Germinal center (tissue), 1 donor: Measurements from ENCODE around the gene OR10X1.

Source experiments
- DNase-seq: peaks from one replicate; pipeline ENCODE4 v3.0.0; 2012; ENCODE audit warnings: mixed read lengths, low spot score

The OR10X1 gene, protein sequence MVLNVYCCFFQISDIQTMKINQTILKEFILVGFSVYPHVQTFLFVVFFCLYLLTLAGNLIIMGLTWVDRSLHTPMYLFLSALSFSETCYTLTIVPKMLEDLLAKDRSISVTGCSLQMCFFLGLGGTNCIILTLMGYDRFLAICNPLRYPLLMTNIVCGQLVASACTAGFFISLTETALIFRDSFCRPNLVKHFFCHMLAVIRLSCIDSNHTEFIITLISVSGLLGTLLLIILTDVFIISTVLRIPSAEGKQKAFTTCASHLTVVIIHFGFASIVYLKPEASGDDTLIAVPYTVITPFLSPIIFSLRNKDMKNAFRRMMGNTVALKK

DNA sequence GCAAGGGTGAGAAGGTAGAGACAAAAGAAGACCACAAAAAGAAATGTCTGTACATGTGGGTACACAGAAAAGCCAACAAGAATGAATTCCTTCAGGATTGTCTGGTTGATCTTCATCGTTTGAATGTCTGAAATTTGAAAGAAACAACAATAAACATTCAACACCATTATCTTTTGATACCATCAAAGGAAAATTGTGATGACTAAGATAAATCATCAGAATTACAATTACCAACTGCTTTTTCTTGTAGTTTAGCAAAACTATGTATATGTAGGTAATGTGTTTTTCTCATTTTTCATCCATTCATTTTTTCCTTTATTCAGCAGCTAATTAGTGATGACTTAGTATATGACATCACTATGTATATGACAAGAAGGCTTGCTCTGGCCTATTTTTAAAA is at the start of gene OR10X1:
Gene OR10X1, minus strand, starts transcription at position 167 of the 400 bp plus-strand sequence. Its CDS starts 0 bp downstream, at position 167.
- DNase-seq = no peak

DNA sequence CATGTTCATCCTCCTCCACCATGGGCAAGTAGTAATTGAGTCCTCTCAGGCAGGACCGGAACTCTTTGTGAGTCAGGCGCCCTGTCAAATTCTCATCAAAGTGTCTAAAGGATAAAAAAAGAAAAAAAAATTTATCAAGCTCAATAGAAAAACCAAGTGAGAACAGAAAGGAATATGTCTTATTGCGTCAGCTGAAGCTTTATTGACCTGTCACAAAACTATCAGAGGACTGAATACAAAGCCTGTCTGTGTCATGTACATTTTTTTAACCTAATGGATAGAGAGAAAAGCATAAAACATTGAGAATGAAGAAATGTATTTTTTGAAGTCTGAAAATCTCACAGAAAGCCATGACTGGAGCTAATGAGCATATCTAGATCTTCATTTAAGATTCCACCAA is 34.1 kb upstream of the OR10X1 start:
- no peak for DNase-seq

DNA sequence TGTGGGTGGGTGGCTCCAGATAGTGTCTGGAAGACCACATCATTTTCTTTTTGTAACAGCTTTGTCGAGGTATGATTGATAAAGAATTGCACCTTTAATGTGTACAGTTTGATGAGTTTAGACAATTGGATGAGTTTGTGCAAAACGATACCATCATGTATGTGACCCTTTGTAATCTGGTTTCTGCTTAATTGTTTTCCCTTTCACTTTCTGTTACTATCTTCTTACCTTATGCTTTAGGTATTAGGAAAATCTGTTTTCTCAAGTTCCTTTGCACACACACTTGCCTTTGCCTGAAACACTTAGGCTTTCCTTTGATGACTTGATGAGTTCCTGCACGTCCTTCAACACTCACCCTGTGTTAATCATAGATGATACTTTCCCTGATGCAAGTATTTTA is 32.2 kb upstream of the OR10X1 start:
- DNase-seq = no peak

DNA sequence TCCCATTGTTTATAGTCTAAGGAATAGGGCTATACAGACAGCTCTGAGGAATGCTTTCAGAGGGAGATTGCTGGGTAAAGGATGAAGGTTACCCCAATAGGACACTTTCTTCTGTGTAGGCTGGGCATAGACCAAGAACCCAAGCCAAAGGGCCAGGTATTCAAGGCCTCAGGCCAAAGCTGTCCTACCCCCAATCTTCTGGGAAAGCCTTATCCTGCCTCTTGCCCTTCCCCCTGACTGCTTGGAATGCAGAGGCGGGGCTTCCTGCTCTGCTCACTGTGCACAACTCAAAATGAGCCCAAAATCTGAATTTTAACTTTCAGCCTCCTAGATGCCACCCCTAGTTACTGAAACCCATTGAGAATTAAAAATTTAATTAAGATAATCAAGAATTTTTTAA is 27.6 kb upstream of the OR10X1 start:
- DNase-seq = no peak

DNA sequence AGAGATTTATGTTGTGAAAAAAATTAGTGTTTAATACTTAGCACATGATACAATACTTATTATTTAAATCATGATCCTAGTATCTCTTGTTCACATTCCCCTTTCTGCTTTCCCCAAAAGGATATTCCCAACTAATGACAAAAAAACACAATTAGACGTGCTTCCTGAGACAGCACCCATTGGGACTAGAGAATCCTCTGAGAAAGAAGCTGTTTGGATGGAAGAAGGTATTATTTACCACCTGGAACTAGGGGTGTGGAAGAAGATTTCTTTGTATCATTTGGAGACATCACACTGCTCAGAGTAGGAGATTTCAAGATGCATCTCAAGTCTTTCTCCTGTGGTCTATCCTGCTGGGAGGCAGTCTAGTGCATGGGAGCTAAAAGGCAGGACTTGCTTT is 25.3 kb upstream of the OR10X1 start, which contains the start of gene OR10Z1:
Gene OR10Z1, plus strand, starts transcription at position 301 of the 400 bp plus-strand sequence. CDS start 1,171 bp downstream, outside the sequence.
- no peak for DNase-seq

DNA sequence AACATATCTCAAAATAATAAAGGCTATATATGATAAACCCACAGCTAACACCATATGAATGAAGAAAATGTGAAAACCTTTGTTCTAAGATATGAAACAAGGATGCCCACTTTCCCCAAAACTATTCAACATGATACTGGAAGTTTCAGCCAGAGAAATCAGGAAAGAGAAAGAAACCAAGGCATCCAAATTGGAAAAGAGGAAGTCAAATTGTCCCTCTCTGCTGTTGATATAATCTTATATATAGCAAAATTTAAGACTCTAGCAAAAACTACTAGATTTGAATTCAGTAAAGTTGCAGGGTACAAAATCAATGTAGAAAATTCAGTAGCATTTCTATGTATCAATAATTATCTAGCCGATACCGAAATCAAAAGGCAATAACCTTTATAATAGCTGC is 21.0 kb upstream of the OR10X1 start:
- no peak for DNase-seq

DNA sequence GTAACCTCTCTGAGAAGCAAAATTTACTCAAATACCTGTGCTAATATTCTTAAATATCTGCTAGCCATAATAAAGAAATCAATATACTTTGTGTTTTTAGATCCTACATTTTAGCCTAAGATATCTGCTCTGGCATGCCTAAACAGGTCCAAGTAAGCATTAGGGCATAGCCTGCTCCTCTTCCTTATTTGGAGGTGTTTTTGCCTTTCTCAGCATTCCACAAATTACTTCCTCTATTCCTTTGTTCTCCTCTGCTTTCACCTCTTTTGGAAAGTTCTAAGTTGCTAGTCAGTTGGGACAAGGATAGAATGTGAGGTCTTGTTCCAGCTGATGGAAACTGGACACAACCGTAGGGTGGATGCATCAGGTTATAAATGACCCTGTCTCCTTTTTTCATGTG is 7.2 kb upstream of the OR10X1 start:
- no peak for DNase-seq

DNA sequence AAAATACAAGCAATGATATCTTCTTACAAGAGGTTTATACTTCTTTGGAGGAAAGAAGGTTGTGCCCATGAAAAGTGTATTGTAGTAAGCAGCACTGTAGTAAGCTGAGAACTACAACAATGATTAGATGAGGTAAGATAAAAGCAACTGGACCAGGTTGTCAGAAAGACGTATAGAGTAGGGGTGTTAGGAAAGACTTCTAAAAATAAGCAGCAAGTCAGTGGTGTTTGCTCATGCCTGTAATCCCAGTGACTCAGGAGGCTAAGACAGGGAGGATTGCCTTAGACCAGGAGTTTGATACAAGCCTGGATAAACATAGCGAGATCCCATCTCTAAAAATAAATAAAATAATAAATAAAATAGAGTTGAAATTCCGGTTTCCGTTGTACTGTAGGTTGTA is 4.3 kb upstream of the OR10X1 start:
- DNase-seq = no peak

DNA sequence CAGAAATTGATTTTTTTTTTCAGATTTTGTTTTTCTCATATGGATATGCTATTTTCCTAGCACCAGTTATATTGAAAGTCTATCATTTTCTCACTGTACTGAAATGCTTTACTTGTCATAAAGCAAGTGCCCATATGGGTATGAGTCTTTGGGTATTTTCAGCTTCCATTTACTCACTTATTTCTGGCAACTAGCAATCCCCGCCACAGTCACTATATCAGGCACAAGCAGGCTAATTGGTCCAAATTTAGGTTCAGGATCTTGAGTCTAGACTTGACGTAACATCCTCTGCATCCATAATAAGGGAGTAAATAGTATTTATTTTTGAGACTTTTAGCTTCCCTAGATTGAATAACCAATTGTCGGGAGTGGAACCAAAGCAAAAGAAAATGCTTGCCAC is 2.1 kb downstream of the OR10X1 start:
- DNase-seq = no peak

DNA sequence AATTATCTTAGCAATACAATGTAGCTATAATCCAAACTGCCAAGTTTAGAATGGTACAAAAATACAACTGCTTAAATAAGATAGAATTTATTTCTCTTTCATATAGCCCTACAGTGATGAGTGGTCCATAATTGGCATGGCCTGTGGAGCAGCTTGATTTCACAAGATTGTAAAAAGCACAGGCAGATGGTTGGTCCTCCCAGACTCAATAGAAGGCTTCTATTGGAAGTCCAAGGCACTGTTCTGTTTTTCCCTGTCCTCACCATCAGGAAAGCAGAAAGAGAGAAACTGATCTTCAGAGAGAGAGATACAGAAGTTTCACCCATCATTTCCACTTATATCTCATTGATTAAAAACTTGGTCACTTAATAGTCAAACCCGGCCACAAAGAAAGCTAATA is 7.5 kb downstream of the OR10X1 start:
- no peak for DNase-seq

DNA sequence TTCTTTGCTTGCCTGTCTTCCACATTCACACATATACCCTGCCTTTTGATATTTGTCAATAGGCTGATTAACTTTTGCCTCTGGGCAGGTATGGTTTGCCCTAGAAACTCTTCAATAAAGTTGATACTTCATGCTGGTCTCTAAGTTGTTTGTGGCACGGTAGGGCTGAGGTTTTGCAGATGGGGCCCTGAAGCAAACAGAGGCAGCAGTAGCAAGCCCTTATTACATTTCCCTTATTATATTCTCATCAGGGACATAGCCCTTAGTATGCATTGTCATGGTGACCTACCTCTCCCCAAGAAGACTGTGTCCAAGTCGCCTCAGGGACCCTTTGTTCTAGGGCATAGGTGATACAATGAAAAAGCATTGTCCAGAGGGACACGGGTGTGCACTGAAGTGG is 9.2 kb downstream of the OR10X1 start, which contains the start of gene OR6P1:
Gene OR6P1, minus strand, starts transcription at position 101 of the 400 bp plus-strand sequence. CDS start 6,976 bp downstream, outside the sequence.
- no peak for DNase-seq

DNA sequence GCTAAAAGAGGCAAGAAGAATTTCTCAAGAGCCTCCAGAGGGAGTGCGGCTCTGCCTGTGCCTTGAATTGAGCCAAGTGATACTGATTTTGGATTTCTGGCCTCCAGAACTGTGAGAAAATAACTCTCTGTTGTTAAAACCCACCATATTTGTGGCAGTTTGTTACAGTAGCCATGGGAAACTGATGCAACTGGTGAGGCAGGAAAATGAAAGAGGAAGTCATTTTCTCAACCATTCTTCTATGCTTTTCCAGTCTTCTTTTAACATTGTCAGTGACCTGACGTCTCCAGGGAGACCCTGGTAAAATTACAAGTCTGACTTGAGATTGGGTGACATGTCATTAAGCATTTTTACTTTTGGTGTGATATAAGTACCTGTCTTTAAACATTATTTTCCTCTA is 15.1 kb downstream of the OR10X1 start:
- DNase-seq = peak; percentile 21

DNA sequence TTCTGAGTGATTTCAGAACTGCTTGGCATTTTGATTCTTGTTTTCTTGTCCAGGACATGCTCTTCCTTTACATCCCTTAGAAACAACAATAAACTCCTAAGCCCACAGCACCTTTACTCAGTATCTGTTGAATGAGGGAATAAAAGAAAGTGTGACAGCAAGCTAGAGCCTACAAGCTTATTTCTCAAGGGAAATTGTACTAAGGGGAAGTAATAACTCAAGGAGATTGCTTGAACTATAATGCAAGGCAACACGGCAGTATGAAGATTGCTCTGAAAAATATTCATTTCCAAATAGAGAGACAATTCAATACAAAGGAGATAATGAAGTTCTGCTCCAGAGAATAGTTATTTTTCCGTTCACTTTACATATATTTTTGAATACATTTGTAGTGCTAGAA is 15.8 kb downstream of the OR10X1 start:
- DNase-seq = peak; percentile 18

DNA sequence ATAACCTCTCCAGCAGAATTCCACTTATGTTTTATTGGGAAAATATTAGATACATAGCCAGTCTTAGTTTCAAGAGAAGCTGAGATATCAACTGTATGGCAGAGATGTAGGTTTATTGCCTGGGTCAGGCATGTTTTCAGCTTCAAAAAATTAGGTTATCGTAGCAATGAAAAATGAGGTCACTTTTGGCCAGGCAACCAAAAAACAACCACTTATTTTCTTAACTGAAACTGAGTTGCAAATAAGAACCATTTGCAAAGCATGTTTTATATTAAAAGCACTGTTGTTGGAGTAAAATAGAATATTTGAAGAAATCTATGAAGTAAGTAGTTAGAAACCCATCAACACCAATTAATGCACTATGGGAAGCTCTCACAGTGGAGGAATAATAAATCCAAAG is 20.0 kb downstream of the OR10X1 start:
- no peak for DNase-seq

DNA sequence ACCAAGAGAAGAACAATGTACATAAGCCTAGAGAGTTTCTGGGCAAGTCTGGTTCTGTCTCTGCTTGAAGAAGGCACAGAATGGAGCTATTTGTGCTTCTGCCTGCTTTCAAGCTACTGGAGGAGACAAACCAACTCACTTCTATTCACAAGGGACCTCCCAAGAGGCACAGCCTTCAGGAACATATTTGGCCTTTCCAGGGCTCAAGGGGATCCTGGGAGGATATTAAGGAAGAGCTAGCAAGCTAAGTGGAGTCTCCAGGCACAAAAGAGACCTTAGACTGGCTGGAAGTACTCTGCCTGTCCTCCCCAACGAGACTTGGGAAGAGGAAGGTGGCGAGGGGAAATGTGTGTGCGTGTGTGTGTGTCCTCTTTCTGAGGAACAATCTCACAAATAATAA is 25.3 kb downstream of the OR10X1 start, which contains the start of gene OR6Y1:
Gene OR6Y1, minus strand, starts transcription at position 54 of the 400 bp plus-strand sequence. CDS start 6,300 bp downstream, outside the sequence.
- DNase-seq = no peak

DNA sequence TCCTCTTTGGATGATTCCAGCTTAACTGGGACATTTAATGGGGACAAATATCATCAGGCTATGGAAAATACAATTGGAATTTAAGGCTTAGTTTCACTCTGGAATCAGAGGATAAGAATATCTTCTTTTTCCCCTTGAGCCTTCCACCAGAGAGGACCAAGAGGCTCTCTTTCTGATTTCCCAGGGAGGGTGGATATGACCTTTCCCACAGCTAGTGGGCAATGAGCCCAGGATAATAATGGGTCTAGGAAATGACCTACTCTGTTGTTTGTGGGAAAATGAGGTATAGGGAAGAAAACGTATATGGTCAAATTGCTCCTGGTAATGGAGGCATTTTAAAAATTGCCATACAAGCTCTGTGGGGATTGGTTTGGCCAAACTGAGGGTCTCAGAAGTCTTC is 27.4 kb downstream of the OR10X1 start:
- no peak for DNase-seq

DNA sequence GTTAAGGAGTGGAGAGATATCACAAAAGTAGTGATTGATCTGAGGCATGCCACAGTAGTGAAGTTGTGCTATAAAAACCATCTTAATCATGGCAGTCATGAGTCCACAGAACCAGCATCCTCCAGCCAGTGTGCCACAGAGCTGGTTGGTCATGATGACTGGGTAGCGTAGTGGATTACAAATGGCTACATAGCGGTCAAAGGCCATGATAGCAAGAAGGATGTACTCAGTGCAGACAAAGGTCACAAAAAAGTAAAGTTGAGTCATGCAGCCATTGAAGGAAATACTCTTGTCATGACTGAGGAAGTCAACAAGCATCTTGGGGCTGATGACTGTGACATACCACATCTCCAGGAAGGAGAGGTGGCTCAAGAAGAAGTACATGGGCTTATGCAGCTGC is 32.2 kb downstream of the OR10X1 start:
- no peak for DNase-seq

DNA sequence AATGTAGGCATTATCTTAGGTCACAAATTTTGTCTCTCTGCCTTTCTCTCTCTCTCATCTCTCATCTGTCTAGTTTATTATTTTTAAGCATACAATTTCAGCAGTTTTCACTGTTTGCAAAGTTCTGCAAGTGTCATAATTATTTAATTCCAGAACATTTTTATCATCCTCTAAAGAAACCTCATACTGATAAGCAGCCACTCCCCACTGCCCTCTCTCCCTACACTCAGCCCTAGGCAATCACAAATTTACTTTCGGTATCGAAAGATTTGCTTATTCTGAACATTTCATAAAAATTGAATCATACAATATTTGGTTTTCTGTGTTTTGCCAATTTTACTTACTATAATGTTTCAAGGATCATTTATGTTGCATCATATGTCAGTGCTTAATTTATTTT is 42.1 kb downstream of the OR10X1 start:
- no peak for DNase-seq

DNA sequence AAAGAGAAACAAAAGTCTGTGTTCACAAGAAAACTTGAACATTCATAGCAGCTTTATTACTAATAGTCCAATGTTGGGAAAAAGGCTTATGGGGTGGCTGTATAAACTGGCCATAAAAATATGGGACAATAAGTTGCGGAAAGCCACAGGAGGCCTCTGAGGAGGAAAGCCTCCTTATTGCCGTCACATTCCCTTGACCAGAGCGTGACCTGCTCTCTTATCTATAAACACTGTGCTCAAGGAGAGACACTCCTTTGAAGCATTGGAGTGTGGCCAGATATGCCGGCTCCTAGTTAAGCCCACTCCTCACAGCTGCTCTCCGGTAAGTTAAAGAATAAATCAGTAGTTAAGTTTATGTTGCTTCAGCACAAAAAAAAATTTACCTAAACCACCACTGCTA is 45.2 kb downstream of the OR10X1 start:
- no peak for DNase-seq
